IPS-15b (cell line): Measurements from ENCODE around the gene TMEM119.

ENCODE experiments used
- H3K27me3 ChIP-seq: one replicate; pipeline ENCODE4 v1.6.1; 2013; ENCODE audit warnings: low read length; ENCODE audit not compliant: control insufficient read depth, insufficient read depth
- H3K36me3 ChIP-seq: one replicate; pipeline ENCODE4 v1.6.1; 2013; ENCODE audit warnings: low read length; ENCODE audit not compliant: control insufficient read depth, insufficient read depth
- H3K4me1 ChIP-seq: one replicate; pipeline ENCODE4 v1.6.1; 2013; ENCODE audit warnings: mild to moderate bottlenecking, low read length; ENCODE audit not compliant: control insufficient read depth, insufficient read depth
- H3K4me3 ChIP-seq: one replicate; pipeline ENCODE4 v1.5.1; 2013; ENCODE audit warnings: low read depth, low read length
- H3K9ac ChIP-seq: one replicate; pipeline ENCODE4 v1.6.1; 2013; ENCODE audit warnings: low read depth, mild to moderate bottlenecking, low read length
- H3K9me3 ChIP-seq: one replicate; pipeline ENCODE4 v1.6.1; 2013; ENCODE audit warnings: mild to moderate bottlenecking, low read length; ENCODE audit not compliant: control insufficient read depth, insufficient read depth

TMEM119 gene

GRCh38 chr12:108597559-108598471, at the start of gene TMEM119:
Gene TMEM119, minus strand, starts transcription at chr12:108598084. Its CDS starts 5,701 bp downstream, at chr12:108592383.
- Histone ChIP-seq H3K9ac (no peak within 1 kb of the TSS), H3K27me3 (no peaks in the 10 kb centered on the region), H3K4me3 (no peak within 1 kb of the TSS)

GRCh38 chr12:108646600-108647579, 49.0 kb upstream of the TMEM119 start:
- no peak overlapping the region for H3K4me3 ChIP-seq
- H3K4me1 ChIP-seq = no peaks in the 10 kb centered on the region
- H3K9ac ChIP-seq = no peak overlapping the region
- H3K27me3 ChIP-seq = no peaks in the 10 kb centered on the region
- H3K9me3 ChIP-seq = no peaks in the 10 kb centered on the region
- peaks cover 18% of the 10 kb centered on the region for H3K36me3 ChIP-seq

More at GRCh38 chr12:108597559-108598471, at the start of gene TMEM119:
- no peaks in the 10 kb centered on the region for H3K36me3 ChIP-seq
- no peaks in the 10 kb centered on the region for H3K4me1 ChIP-seq
- H3K9me3 ChIP-seq = no peaks in the 10 kb centered on the region

GRCh38 chr12:108645686-108646599, 48.1 kb upstream of the TMEM119 start:
- no peaks in the 10 kb centered on the region for H3K27me3 ChIP-seq
- no peak overlapping the region for H3K4me3 ChIP-seq
- H3K9me3 ChIP-seq = no peaks in the 10 kb centered on the region
- no peak overlapping the region for H3K9ac ChIP-seq
- peaks cover 15% of the 10 kb centered on the region for H3K36me3 ChIP-seq
- no peaks in the 10 kb centered on the region for H3K4me1 ChIP-seq

GRCh38 chr12:108644811-108645120, 46.9 kb upstream of the TMEM119 start:
- Histone ChIP-seq H3K4me1 (no peaks in the 10 kb centered on the region), H3K4me3 (no peak overlapping the region), H3K9me3 (no peaks in the 10 kb centered on the region), H3K36me3 (peaks cover 15% of the 10 kb centered on the region), H3K27me3 (no peaks in the 10 kb centered on the region), H3K9ac (no peak overlapping the region)

GRCh38 chr12:108643941-108644810, 46.3 kb upstream of the TMEM119 start:
- H3K36me3 ChIP-seq = peaks cover 15% of the 10 kb centered on the region
- H3K4me3 ChIP-seq = no peak overlapping the region
- no peak overlapping the region for H3K9ac ChIP-seq

GRCh38 chr12:108642899-108643654, 45.2 kb upstream of the TMEM119 start:
- Histone ChIP-seq H3K27me3 (no peaks in the 10 kb centered on the region), H3K4me1 (peaks cover 12% of the 10 kb centered on the region), H3K36me3 (peaks cover 7% of the 10 kb centered on the region), H3K9me3 (no peaks in the 10 kb centered on the region), H3K9ac (no peak overlapping the region), H3K4me3 (no peak overlapping the region)

More at GRCh38 chr12:108643941-108644810, 46.3 kb upstream of the TMEM119 start:
- Histone ChIP-seq H3K27me3 (no peaks in the 10 kb centered on the region), H3K4me1 (peaks cover 3% of the 10 kb centered on the region), H3K9me3 (no peaks in the 10 kb centered on the region)

GRCh38 chr12:108642269-108642870, 44.5 kb upstream of the TMEM119 start:
- peaks cover 7% of the 10 kb centered on the region for H3K36me3 ChIP-seq
- no peak overlapping the region for H3K4me3 ChIP-seq
- peaks cover 19% of the 10 kb centered on the region for H3K4me1 ChIP-seq
- H3K9me3 ChIP-seq = no peaks in the 10 kb centered on the region
- no peak overlapping the region for H3K9ac ChIP-seq
- no peaks in the 10 kb centered on the region for H3K27me3 ChIP-seq

GRCh38 chr12:108641446-108642268, 43.8 kb upstream of the TMEM119 start:
- no peak overlapping the region for H3K9ac ChIP-seq
- H3K4me1 ChIP-seq = peaks cover 24% of the 10 kb centered on the region
- peaks cover 7% of the 10 kb centered on the region for H3K36me3 ChIP-seq

GRCh38 chr12:108640802-108641445, 43.0 kb upstream of the TMEM119 start:
- Histone ChIP-seq H3K9me3 (no peaks in the 10 kb centered on the region), H3K4me3 (no peak overlapping the region), H3K27me3 (no peaks in the 10 kb centered on the region), H3K9ac (no peak overlapping the region), H3K36me3 (peaks cover 2% of the 10 kb centered on the region), H3K4me1 (peaks cover 24% of the 10 kb centered on the region)

More at GRCh38 chr12:108641446-108642268, 43.8 kb upstream of the TMEM119 start:
- Histone ChIP-seq H3K9me3 (no peaks in the 10 kb centered on the region), H3K27me3 (no peaks in the 10 kb centered on the region), H3K4me3 (no peak overlapping the region)
